ENCODE data around the gene GRM7. TPM values are rescaled to one million over a fixed set of nuclear protein-coding genes. Genes with fewer than 3 reads are reported as not detected.

The GRM7 gene
- total and polyA plus RNA-seq, 9 donors = 0.18 to 0.85 (median 0.26) TPM; not detected in 3

DNA sequence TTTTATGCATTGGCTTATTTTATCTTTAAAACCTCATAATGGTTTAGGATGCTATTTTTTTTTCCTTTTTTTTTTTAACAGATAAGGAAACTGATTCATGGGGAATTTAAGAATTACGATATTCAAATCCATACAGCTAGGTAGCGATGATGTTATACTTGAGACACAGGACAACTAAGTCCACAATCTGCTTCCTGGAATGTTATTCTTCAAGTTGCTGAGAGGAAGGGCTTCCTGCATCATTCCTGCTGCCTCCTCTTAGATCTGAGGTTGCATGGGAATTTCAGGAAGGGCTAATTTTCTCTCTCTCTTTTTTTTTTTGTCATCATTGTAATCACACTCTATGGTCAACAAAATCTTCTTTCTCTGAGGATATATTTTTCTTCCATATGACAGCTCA is 595.5 kb downstream of the GRM7 start:
- Histone ChIP-seq H3K27me3 (no peaks in the 10 kb centered on the region), H3K4me1 (ENCODE audit: insufficient read depth) (no peaks in the 10 kb centered on the region), H3K4me3 (no peak overlapping the region), H3K27ac (no peak overlapping the region), H3K36me3 (no peaks in the 10 kb centered on the region), H3K9me3 (no peaks in the 10 kb centered on the region)
- WGBS, 3 donors = 84 to 94% (median 93%) methylated on average over 2 of the region's 2 CpGs
- TF ChIP-seq CTCF (IDR thresholded peaks at IDR 0.05) (no peak), POLR2A (IDR thresholded peaks at IDR 0.05) (no peak), EP300 (IDR thresholded peaks at IDR 0.05) (no peak)
- no peak for DNase-seq
- intact Hi-C loops (cut with DNase I) = no loop called here

- H3K4me3 ChIP-seq = no peak overlapping the region
- H3K9me3 ChIP-seq = no peaks in the 10 kb centered on the region
- no peak for TF ChIP-seq CTCF (IDR thresholded peaks at IDR 0.05)
- WGBS, 3 donors = 90 to 92% (median 90%) methylated on average over 8 of the region's 8 CpGs
- H3K27ac ChIP-seq = no peak overlapping the region
- no peak for DNase-seq
- H3K4me1 ChIP-seq (ENCODE audit: insufficient read depth) = no peaks in the 10 kb centered on the region
- H3K27me3 ChIP-seq = no peaks in the 10 kb centered on the region
- no peaks in the 10 kb centered on the region for H3K36me3 ChIP-seq
- intact Hi-C loops (cut with DNase I) = no loop called here
These were observed 600.4 kb downstream of the GRM7 start for GRCh38 chr3:7461202-7461825.

- intact Hi-C loops (cut with DNase I) = no loop called here
- no peaks in the 10 kb centered on the region for H3K4me1 ChIP-seq (ENCODE audit: insufficient read depth)
- H3K27me3 ChIP-seq = no peaks in the 10 kb centered on the region
- TF ChIP-seq EP300 (IDR thresholded peaks at IDR 0.05) = no peak
- TF ChIP-seq CTCF (IDR thresholded peaks at IDR 0.05) = no peak
- no peak for TF ChIP-seq POLR2A (IDR thresholded peaks at IDR 0.05)
- 93 to 94% (median 94%) methylated on average over 2 of the region's 2 CpGs for WGBS, 3 donors
- DNase-seq = no peak
- no peak overlapping the region for H3K27ac ChIP-seq
- no peak overlapping the region for H3K4me3 ChIP-seq
- H3K36me3 ChIP-seq = no peaks in the 10 kb centered on the region
- no peaks in the 10 kb centered on the region for H3K9me3 ChIP-seq
These were observed 609.0 kb downstream of the GRM7 start for GRCh38 chr3:7469866-7470265.

- H3K27ac ChIP-seq = no peak overlapping the region
- WGBS, 3 donors = 87 to 97% (median 94%) methylated on average over 1 of the region's 1 CpG
- H3K4me3 ChIP-seq = no peak overlapping the region
- intact Hi-C loops (cut with DNase I) = no loop called here
- DNase-seq = no peak
- H3K36me3 ChIP-seq = no peaks in the 10 kb centered on the region
- H3K4me1 ChIP-seq (ENCODE audit: insufficient read depth) = no peaks in the 10 kb centered on the region
- H3K9me3 ChIP-seq = no peaks in the 10 kb centered on the region
- TF ChIP-seq POLR2A (IDR thresholded peaks at IDR 0.05) (no peak), CTCF (IDR thresholded peaks at IDR 0.05) (no peak), EP300 (IDR thresholded peaks at IDR 0.05) (no peak)
- H3K27me3 ChIP-seq = no peaks in the 10 kb centered on the region
These were observed 623.7 kb downstream of the GRM7 start for GRCh38 chr3:7484636-7485035.
